ENCODE results near the gene UPK2.

UPK2 gene

GRCh38 chr11:118917481-118918127, 38.5 kb upstream of the UPK2 start:
- DNase-seq (ENCODE audit: low spot score) (no peak), FAIRE-seq (no peak)

GRCh38 chr11:118918128-118918685, 37.9 kb upstream of the UPK2 start:
- FAIRE-seq (no peak), DNase-seq (ENCODE audit: low spot score) (no peak)

GRCh38 chr11:118918686-118919280, 37.3 kb upstream of the UPK2 start:
- DNase-seq (ENCODE audit: low spot score) (no peak), FAIRE-seq (no peak)

- FAIRE-seq (no peak), DNase-seq (ENCODE audit: low spot score) (no peak)
Observed at GRCh38 chr11:118921121-118921928, 34.8 kb upstream of the UPK2 start.

- DNase-seq (ENCODE audit: low spot score): no peak
- no peak for FAIRE-seq
Observed at GRCh38 chr11:118921929-118922744, 34.0 kb upstream of the UPK2 start.

DNA sequence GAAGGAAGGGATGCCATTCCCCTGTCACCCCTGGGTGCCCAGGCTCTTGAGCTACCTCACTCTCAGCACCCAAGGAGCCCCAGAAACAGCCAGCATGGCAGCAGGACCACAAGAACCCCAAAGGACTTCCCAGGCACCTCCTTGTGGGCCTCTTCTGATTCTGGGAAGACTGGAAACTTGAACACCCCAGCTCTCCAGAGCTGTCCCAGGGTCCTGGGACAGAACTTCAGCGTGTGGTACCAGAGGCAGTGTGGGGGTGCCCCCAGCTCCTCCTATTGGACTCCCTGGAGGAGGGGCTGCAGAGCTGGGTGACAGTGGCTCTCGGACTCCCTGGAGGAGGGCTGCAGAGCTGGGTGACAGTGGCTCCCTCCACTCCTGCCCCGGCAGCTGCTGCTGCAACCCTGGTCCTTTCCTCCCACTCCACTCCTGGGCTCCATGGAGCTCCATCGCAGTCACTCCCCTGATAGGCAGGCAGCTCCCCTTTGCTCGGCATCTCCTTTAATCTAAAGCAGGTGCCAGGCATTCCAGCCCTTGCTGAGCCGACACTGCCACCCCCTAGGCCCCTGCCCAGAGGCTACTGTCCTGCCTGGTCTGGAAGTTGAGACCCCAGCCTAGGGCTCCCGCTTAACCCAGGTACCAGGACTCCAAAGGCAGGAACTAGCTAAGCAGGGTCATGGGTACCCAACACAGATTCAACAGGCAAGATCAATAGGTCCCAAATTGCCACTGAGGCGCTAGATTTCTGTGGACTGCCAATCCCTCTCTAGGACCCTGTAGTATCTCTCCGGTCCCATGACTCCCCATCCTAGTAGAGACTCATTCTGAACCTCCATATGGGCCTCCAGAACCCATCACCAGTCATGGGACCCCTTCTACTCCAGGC, 33.1 kb upstream of the UPK2 start:
- no peak for FAIRE-seq
- DNase-seq (ENCODE audit: low spot score): no peak

DNA sequence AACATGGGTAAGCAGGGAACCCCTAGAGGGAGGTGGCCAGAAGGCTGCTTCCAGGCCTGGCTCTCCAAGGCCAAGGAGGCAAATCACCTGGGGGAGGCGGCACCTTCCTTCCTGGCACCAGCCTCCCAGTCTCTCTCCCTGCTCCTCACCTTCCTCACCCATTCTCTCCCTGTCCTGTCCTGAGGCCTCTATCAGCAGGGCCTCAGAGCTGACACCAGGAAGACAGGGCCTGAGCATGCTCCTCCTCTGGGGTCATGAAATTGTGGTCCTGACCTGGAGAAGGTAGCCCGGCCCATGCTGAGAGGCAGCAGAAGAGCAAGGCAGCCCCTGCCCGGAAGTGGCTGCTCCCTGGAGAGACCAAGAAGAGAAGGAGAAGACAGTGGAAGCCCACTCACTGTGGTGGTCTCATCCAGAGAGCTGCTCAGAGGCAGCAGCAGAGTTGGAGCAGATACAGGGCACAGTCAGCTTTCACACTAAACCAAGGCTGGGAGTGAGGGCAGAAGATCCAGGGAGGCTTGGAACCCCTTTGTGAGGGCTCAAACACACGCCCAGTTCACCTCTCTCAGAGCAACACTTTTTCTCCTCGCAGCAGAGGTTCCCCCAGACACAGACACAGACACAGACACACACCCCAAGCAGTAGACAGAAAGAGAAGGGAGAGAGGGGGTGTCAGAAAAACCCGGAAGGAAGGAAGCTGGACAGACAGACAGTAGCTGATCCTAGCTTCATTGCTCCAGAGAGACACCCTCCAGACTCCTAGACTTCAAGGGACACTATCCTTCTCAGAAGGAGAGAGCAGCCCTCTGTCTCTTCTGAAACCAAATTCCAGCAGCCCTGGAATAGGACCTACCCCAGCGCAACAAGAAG, 32.1 kb upstream of the UPK2 start:
- no peak for DNase-seq (ENCODE audit: low spot score)

DNA sequence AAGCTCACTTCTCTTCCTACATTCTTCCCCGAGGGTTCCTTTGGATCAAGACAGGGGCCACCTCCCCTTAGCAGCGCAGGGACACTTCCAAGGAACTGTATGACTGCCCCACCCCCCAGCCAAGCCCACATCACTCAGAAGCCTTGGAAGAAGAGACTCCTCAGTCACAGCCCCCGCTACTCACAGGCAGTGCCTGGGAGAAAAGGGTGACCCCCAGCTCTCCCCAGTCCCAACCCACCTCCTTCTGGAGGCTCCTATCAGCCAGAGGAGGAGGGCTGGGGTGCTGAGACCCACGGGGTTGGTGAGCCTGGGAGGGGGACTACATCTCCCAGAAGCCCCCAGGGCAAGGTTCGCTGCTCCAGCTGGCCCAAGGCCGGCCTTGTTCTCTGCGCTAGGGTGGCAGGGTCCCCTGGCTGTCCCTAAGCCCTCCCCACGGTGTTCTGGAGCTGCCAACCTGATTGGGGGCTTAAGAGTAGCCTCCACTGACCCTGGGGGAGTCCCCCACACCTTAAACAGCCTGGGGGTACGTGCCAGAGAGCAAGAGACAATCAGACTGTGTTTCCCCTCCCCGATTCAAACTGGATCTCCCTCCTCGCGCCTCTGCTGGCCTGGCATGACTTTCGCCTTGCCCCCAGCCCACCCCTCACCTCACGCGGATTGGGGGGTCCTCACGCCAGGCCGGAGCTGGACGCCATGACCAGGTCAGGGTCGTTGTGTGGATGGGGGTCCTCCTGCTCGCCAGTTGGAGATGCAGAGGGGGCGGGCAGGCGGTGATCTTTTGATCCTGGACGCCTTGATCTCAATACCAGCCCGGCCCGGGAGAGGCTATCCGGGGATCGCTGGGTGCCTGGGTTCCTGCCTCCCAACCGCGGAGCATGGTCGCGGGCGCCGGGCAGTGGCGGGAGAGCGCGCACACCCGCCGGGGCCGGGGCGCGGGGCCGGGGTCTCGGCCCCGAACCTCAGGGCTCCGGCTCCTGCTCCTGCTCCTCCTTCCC, 31.2 kb upstream of the UPK2 start:
- no peak for DNase-seq (ENCODE audit: low spot score)
- no peak for FAIRE-seq

More for the DNA sequence above, 32.1 kb upstream of the UPK2 start:
- FAIRE-seq: no peak

DNA sequence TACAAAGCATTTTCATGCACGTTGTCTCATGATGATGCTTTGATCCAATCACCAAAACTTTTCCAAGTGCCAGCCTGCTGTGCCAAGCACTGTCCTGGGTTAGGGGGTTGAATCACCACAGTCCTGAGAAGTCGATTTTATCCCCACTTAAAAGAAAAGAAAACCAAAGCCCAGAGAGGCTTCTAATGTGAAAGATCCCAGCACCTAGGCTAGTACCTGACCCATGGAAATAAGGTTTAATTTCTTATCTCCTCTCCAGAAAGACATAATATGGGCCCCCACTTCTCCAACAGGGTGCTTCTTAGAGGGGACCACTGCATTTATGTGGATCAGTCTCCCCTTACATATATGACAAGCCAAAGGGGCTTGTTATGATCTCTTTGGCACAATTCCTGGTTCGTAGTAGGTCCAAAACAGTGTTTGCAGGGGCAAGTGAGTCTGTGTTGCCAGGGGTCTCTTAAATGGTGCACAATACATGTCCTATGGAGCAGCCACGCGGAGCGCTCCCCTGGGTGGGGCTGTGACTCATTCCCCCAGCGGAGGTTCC, 28.5 kb upstream of the UPK2 start:
- no peak for FAIRE-seq
- DNase-seq (ENCODE audit: low spot score): no peak

DNA sequence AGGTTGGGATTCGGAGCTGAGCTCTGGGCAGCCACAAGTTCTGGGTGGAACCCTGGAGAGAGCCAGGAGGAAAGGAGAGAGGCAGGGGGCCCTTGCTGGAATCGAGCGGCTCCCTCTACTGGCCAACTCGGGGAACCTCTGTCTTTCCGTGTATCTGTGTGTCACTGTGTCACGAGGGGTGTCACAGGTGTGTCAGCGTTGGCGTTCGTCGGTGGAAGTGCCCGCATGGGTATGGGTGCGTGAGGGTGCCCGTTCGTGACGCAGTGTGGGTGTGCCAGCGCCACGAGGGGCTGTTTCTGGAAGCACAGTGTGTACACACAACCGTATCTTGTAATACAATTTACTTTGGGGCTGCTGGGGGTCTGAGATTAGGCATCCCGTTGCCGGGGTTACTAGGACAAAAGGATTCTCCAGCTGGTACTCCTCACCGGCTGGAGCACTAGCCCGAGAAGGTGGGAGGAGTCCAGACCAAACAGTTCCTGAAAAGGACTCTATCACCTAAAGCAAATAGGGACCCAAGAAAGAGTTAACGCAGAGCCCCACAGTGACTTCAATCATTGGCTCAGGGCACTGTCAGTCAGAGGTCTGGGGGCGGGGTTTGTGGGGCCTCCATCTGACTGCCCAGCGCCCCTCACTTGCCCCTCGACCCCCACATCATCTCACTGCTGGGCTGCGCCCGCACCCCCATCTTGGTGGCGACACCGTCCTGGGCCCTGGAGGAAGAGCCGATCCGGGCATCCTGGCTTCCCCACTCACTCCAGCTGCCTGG, 27.8 kb upstream of the UPK2 start:
- FAIRE-seq (no peak), DNase-seq (ENCODE audit: low spot score) (peak; percentile 85)

DNA sequence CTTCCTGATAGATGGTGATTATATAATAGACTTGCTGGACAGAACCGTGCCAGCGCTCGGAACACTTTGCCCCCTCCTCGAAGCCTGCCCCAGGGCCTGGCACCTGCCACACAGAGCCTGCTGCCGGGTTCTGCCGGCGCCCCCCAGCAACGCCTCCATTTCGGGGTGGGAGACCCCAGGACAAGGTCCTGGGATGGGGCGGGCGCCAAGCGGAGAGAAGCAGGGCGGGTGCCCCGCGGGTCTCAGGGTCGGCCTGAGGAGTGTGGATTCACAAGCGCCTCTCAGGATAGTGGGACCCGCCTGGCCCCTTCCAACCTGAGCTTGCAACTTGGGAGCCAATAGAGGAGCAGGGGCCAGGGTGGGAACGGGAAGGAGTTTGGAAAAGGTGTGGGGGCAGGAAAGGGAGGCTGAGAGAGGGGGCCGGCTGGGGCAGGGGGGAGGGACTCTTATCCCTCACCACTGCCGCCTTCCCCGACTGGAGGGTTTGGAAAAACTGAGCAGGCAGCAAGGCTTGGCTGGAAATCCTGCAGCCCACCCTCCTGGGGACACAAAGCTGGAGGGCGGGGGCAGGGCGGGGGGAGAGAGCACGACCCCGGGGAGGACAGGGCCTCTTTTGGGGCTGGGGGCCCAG, 27.1 kb upstream of the UPK2 start:
- DNase-seq (ENCODE audit: low spot score) (no peak), FAIRE-seq (no peak)

GRCh38 chr11:118929501-118930093, 26.5 kb upstream of the UPK2 start:
- FAIRE-seq: no peak
- DNase-seq (ENCODE audit: low spot score): peak; percentile 74

DNA sequence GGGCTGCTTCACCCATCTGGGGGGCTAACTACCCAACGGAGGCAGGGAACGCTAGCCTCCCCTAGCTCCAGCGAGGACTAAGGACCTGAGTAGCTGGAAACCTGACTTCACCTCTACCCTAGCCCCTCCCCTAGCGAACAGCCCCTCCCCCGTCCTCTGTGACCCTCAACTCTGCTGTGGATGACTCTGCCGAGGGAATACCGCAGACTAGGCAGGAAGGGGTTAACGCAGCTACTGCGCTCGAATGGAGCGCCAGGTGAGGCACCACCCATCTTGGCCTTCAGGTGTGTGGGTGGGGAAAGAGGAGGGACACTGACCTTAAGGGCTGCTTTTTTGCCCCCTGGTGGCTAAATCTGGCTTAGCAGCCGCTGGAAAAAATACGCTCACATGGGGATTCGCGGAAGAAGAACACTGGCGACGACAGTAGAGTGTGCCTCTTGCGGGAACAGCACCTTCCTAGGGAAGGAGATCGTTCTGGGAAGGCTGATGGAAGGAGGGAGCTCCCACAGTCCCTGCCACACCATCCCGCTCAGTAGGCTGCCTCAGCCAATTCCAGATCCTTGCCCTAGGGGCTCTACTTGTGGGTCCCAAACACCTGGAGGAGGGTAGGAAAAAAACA, 25.9 kb upstream of the UPK2 start:
- peak; percentile 48 for FAIRE-seq

DNA sequence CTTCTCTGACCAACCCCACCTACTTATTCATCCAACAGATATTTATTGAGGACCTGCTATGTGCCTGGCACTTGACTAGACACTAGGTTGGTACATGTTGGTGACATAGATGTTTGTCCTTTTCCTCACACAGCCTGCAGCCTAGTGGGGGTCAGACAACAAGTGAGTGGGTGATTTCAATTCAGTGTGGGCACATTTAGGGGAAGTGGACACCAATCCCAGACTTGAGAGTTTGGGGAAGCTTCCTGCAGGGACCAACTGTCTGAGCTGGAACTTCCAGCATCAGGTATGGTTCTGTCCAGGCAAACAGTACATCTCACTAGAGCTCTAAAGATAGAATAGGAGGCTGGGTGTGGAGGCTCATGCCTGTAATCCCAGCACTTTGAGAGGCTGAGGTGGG, 24.5 kb upstream of the UPK2 start:
- FAIRE-seq (no peak), DNase-seq (ENCODE audit: low spot score) (no peak)

More for the DNA sequence above, 25.9 kb upstream of the UPK2 start:
- peak; percentile 71 for DNase-seq (ENCODE audit: low spot score)

- no peak for FAIRE-seq
- DNase-seq (ENCODE audit: low spot score): no peak
Observed at GRCh38 chr11:118933486-118933885, 22.6 kb upstream of the UPK2 start.

DNA sequence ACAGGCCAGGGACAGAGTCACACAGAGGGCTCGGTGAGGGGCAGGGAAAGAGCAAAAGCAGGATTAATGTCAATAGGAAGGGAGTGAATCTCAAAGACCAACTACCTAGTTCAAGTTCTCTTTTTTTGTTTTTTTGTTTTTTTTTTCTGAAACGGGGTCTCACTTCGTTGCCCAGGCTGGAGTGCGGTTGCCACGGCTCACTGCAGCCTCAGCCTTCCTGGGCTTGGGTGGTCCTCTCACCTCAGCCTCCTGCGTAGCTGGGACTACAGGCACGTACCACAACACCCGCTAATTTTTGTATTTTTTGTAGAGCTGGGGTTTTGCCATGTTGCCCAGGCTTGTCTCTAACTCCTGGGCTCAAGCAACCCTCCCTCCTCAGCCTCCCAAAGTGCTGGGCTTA, 20.7 kb upstream of the UPK2 start:
- no peak for FAIRE-seq
- DNase-seq (ENCODE audit: low spot score): no peak
